DMS53 treated with DMSO at 0.1 percent for 48 hours (cell line): Measurements from ENCODE around the gene ABCB6.

Experiments
- DNase-seq: peaks from one replicate; lab custom pipeline; 2025; ENCODE audit not compliant: unreplicated experiment; lab: John Stamatoyannopoulos, UW

ABCB6 gene

DNA sequence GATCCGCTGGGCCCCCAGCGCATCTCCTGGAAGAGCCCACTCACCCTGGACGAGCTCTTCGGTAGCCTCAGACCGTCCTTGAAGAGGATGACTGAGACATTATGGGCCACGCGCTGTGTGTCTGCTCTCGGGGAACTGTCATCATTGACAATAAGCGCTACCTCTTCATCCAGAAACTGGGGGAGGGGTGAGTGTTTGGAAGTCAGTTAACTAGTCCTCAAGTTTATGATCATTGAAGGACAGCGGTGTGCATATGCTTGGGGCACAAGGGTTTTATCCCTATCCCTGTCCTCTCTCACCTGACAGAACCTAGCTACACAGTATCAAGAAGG is 27.1 kb upstream of the ABCB6 start:
- no peak for DNase-seq

DNA sequence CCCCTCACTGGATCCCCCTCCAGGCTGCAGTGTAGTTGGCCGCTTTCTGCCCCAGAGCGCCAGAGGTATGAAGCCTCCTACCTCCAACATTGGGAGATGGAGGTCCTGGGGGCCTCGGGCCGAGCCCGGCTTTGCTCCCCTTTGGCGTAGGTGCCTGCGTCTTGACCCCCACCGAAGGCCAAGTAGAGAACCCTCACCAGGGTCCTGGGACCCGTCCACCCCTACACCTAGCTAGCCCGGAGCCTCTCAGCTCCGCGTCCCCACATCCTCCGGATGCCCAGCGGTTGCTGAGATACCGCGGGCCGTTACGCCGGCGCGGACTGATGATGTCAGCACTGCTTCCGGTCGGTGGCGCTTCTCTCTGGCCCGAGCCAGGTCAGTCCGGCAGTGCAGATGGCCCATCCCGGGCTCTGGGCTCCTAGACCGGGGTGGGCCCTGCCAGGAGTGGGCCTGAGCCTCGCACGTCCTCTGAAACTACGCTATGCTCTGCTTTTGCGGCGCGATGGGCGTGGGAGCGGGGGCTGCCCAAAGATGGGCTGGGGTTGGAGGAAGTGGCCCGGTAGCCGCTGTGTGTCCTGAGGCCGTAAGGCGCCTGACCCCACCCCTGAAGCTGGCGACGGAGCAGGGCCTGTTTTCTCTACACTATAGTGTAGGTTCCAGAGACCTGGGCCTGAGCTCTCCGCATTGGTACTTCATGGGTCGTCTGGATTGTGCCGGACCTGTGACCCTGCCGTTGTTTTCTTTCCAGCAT is 26.6 kb upstream of the ABCB6 start, which contains the start of the genes GLB1L and STK16:
GLB1L (minus strand) TSS at position 297 of the 751 bp plus-strand sequence. CDS start 1,871 bp downstream, outside the sequence.
STK16 (plus strand) TSS at position 332 of the 751 bp plus-strand sequence. CDS start 521 bp downstream, outside the sequence.
- DNase-seq, result peak; percentile 40

DNA sequence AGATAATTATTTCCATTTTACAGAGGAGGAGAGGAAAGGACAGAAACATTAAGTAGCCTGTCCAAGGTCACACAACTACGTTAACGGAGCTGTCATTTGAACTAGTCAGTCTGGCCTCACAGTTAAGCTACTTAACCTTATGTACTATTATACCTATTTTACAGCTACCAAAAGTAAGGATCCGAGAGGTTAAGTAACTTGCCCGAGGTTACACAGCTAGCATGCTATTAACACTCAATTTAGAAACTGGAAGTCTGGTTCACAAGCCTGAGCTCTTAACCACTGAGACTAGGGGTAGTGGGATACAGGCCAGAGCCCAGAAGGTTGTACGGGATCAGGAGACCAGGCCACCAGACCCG is 26.0 kb upstream of the ABCB6 start:
- DNase-seq, result no peak

GRCh38 chr2:219243291-219243761 is 24.6 kb upstream of the ABCB6 start:
- no peak for DNase-seq

GRCh38 chr2:219234331-219234730 is 15.6 kb upstream of the ABCB6 start:
- no peak for DNase-seq

- DNase-seq, result no peak
These were observed 11.3 kb upstream of the ABCB6 start for GRCh38 chr2:219230059-219230540.

- DNase-seq, result peak; percentile 95
These were observed 10.7 kb upstream of the ABCB6 start, which contains the start of the genes ANKZF1 and ATG9A for GRCh38 chr2:219229305-219230058. Gene ANKZF1 (plus strand): TSS chr2:219229806. CDS start chr2:219230258, 452 bp downstream. Gene ATG9A (minus strand): TSS chr2:219229636. CDS start chr2:219228024, 1,612 bp downstream.

GRCh38 chr2:219228911-219229304 is 10.2 kb upstream of the ABCB6 start:
- no peak for DNase-seq

DNA sequence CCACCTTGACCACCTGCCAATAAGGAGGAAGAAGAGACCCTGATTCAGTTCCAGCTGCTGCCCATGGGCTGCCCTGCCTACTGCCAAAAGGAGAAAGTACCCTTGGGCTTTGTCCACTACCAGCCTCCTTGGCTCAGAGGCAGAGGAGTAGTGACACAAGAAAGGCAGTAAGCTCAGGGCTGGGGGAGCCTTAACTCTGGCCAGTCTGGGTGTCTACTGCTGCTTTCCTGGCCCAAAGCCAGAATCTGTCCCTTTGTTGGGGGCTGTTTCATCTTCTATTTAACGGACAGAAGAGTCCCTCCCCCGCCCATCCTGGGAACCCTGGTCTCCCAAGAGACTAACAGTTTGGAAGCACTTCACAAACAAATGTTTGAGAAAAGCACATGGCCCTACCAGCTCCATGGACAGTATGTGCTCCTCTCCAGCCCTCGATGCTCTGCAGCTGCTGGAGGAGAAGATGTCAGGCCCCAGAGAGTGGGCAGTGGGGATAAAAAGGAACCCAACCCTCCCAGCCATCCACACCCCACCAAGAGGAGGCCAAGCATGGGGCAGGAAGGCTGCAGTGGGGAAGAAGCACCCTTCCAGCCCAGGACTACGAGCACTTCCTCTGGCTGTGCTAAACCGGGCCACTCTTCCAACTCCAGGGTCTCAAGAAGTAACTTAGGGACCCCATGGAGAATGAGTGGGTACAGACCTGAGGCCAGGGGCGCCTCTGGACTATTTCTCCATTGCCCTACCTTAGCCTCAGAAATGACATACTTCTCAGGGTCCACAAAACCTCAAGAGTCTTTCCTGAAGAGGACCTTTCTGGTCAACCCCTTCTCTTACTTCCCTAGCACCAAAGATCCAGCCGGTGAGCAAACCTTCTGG is 9.5 kb upstream of the ABCB6 start:
- no peak for DNase-seq

DNA sequence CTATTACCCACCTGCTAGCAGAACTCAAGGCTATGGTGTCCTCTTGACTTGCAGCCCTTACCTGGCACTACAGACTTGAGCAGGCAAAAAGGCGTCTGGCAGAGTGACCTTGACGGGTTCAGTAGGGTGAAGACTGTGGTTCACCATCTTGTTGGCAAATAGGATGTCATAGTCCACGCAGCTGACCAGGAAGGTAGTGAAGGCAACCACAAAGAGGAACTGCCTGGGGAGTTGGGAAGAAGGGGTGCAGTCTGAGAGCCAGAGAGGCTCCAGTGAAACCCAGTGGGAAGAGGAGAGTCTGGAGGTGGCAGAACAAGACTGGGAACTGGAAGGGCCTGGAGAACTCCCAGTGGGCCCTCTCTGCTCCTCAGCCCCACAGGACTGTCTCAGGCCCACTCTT is 6.6 kb upstream of the ABCB6 start:
- DNase-seq, result no peak

DNA sequence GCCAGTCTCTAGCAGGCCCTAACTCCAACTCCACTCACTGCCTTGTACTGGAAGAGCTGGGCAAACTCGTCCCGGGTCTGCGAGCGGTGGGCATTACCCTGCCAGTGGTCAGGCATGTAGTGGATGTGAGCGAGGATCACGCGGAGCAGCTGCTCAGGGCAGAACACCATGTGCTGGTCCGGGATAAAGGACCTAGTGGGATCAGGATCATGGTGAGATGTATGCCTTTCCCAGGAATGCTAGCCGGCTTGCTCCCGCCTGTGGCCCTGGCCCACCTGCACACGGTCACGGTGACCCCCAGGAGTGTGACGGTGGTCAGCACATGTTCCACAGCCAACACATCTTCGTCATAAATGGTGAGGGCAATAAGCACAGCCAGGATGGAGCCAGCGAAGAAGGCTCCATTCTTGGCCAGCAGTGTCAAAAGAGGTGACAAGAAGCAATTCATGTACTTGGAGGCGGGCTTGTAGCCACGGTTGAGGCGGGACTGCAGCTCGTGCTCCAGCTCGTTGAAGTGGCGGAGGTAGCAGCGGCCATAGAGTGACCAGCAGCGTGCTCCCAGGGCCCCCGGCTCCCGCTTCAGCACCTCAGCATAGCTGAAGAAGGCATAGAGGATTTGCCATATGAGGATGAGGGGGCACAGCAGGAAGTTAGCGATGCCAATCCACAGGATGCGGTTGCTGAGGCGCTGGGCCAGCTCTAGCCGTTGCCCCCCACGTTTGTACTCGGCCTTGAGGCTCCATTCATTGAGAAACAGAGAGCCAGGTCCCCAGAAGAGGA is 5.3 kb upstream of the ABCB6 start:
- DNase-seq, result no peak

DNA sequence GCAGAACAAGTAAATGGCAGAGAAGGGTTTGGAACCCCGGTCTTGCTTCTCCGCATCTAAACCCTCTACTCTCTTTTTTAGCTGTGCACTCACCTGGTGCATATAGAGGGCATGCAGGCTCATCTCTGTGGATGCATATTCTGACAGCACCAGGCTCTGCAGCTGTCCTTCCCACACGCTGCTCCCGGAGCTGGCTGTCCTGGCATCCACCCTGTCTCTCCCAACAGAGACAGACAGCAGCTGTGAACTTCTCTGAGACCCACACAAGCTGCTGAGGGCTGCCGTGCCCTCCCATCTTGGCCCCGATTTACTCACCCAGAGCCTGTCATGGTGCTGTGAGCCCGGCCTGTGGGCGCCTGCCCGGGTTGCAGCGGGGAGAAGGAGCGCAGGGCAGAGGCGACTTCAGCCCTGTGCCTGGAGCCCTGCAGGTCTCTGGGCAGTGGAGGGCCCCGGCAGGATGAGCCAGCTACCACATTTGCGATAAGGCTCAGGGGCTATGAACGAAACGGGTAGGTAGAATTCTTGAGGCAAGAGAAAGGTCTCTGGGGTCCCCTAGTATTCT is 3.3 kb upstream of the ABCB6 start:
- DNase-seq, result no peak

- DNase-seq, result no peak
These were observed 2.1 kb upstream of the ABCB6 start for GRCh38 chr2:219220652-219221402.

DNA sequence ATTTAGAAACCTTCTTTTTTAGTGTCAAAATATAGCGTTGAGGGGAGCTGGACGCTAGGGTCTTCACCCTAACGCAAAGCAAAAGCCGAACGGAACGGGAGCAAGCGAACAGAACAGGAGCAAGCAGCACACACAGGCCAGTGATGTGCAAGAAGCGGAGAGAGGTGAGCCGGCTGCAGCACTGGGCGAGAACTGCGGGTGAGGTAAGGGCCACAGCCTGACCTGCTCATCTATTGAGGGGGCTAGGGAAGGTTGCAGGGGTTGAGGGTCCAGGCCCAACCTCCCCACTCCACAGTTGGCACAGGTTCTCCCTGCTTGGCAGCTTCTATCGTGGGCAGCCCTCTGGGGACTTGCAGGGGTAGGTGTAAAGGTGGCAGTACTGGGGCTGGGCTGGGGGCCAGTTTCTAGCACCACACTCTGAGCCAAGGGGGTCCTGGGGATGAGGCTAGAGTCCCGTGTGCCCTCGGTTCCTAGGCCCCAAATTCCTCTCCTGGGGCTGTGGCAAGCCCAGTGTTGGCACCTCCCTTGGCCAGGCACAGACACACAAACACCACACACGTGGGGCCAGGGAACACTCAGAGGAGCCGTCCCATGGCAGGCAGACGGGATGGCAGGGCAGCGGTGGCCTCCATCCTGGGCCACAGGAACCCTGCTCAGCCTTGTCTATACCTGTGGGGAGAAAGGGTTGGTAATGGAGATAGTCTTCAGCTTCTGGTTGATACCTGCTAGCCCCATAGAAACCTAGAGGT is 1.2 kb upstream of the ABCB6 start:
- DNase-seq, result no peak

DNA sequence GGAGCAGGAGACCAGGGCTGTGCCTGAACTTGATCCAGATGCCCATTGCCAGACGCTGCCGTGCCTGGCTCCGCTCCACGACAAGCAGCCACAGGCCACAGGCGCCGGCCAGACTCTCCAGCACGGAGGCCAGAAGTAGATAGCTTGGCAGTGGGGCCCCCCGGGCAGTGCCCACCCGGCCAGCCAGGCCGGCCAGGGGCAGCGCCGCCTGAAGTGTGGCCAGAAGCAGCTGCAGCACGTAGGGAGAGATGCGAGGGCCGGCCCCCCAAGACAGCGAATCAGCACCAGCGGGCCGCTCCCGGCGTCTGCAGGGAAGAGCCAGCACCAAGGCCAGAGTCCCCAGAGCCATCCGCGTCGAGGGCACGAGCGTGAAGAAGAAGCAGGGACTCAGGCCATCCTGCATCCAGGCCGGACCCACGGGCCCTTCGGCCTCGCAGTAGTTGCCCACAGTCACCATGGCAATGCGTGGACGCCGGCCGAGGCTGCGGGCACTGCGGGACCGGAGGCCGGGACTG is 484 bp downstream of the ABCB6 start:
- DNase-seq, result peak; percentile 32

DNA sequence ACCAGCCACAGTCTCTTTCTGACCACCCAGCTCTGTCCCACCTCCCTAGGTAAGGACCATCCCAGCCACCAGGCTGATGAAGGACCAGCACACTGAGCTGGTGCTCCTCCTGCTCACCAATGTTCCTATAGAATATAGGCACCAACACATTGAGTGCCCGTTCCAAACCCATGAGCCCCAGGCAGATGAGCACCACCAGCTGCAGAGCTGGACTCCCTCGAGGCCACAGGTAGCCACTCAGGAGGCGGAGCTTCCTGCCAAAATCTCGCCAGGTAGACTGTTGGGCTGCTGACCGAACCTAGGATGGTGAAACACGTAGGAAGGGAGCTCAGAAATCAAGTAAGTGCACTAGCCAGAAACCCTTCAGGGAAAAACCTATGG is 2.2 kb downstream of the ABCB6 start:
- DNase-seq, result no peak

- DNase-seq, result no peak
These were observed 2.8 kb downstream of the ABCB6 start for GRCh38 chr2:219215871-219216534.

DNA sequence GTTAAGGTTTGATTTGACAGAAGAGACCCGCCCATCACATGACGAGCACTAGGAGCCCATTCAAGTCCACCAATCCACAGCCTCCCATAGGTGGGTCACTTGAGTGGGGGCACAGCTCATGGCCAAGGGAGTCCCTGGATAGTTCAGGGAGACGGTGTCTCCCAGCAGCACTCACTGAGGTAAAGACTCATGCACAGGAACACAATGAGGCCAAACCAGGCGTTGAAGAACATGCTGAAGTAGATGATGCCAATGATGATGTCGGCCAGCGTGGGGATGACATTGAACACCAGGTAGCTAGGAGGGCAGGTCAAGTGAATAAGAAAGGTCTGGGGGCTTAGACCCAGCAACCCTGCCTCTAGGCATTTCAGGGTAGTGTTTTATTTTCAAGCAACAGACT is 4.0 kb downstream of the ABCB6 start:
- no peak for DNase-seq
